GM19023 (cell line): Measurements from ENCODE around the gene SEC24B.
"Not testable (repeated sequence)": the region's sequence is repeated elsewhere in the genome, so short reads cannot be mapped to it uniquely, and the experiment has no call there.

ENCODE experiments used
- ATAC-seq: cut with Tn5 transposase; IDR thresholded peaks from one replicate; pipeline ENCODE4 v1.9.1; 2021; ENCODE audit warnings: mild to moderate bottlenecking, moderate library complexity; ENCODE audit not compliant: unreplicated experiment

Gene SEC24B

GRCh38 chr4:109497511-109497910 is 63.9 kb downstream of the SEC24B start:
- ATAC-seq, result no peak

GRCh38 chr4:109499513-109499912 is 65.9 kb downstream of the SEC24B start:
- ATAC-seq, result no peak

- no peak for ATAC-seq
Observed at GRCh38 chr4:109506890-109507289, 73.3 kb downstream of the SEC24B start.

GRCh38 chr4:109510687-109511086 is 77.1 kb downstream of the SEC24B start:
- ATAC-seq, result no peak

GRCh38 chr4:109511414-109511813 is 77.8 kb downstream of the SEC24B start:
- ATAC-seq, result no peak

GRCh38 chr4:109513368-109513767 is 79.8 kb downstream of the SEC24B start:
- not testable (repeated sequence) for ATAC-seq

GRCh38 chr4:109532182-109532581 is 98.6 kb downstream of the SEC24B start:
- no peak for ATAC-seq

GRCh38 chr4:109545401-109545800 is 111.8 kb downstream of the SEC24B start:
- ATAC-seq, result no peak

GRCh38 chr4:109547394-109547793 is 113.8 kb downstream of the SEC24B start:
- ATAC-seq, result no peak

- no peak for ATAC-seq
Observed at GRCh38 chr4:109548655-109549054, 115.0 kb downstream of the SEC24B start.

GRCh38 chr4:109552237-109552636 is 118.6 kb downstream of the SEC24B start:
- ATAC-seq, result no peak

GRCh38 chr4:109553130-109553529 is 119.5 kb downstream of the SEC24B start:
- ATAC-seq, result no peak

- no peak for ATAC-seq
Observed at GRCh38 chr4:109554971-109555370, 121.4 kb downstream of the SEC24B start.

GRCh38 chr4:109557433-109557832 is 123.8 kb downstream of the SEC24B start:
- ATAC-seq, result no peak

- ATAC-seq, result not testable (repeated sequence)
Observed at GRCh38 chr4:109558095-109558494, 124.5 kb downstream of the SEC24B start.

GRCh38 chr4:109559625-109559982 is 126.0 kb downstream of the SEC24B start:
- peak; percentile 26 for ATAC-seq

- peak; percentile 92 for ATAC-seq
Observed at GRCh38 chr4:109559983-109560686, 126.5 kb downstream of the SEC24B start, which contains the start of gene MCUB. Gene MCUB, plus strand, starts transcription at chr4:109560246. Its CDS starts 92 bp downstream, at chr4:109560338.

- ATAC-seq, result peak; percentile 44
Observed at GRCh38 chr4:109560687-109561461, 127.3 kb downstream of the SEC24B start.

- ATAC-seq, result no peak
Observed at GRCh38 chr4:109562457-109563239, 129.0 kb downstream of the SEC24B start.

- no peak for ATAC-seq
Observed at GRCh38 chr4:109571494-109571893, 137.9 kb downstream of the SEC24B start.

GRCh38 chr4:109572154-109572553 is 138.5 kb downstream of the SEC24B start:
- no peak for ATAC-seq
